T47D (cell line): ENCODE data around the gene RSPH1.

Experiments used
- DNase-seq, 2 experiments: peaks; one replicate each; pipeline versions ENCODE4 v3.0.0 to v3.0.0-alpha.2; 2011 to 2012; ENCODE audit warnings: low read depth in 1 of 2, low spot score in 1 of 2
- JUND ChIP-seq: IDR thresholded peaks from 2 replicates; pipeline ENCODE4 v1.6.1; 2012; ENCODE audit warnings: low read depth
- in situ Hi-C: cut with HindIII; loops from 2 replicates; pipeline ENCODE4 v1.10.0; 2016; ENCODE audit warnings: low sequenced_read_pairs, low pct_unique_long_range_greater_than_20kb

RSPH1 gene

DNA sequence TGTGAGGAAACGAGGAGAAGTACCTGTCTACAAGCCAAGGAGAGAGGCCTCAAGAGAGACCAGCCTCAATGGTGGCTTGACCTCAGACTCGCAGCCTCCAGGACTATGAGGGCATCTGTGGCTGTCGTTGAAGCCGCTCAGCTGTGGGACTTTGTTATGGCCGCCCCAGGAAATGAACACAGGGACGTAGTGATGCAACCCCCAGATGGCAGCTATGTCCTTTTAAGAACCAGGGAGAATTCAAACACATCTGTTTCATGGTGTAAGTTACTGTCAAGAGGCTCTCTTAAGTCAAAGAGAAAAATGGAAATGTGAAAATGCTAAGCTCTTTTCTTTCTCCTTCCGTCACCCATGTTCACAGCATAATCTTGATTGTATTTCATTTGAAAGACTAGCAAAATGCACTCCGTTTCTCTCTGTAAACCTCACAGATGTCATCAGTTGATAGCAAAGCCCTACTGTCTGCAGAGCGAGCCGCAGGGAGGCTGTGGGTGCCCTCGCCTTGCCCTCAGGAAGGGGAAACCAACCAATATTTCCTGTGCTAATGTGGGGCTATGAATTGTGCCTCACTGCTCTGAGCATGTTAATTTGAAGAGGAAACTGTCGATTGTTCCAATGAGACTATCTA is 71.0 kb downstream of the RSPH1 start:
- in situ Hi-C loops = no loop called here
- no peak for DNase-seq
- no peak for TF ChIP-seq JUND

DNA sequence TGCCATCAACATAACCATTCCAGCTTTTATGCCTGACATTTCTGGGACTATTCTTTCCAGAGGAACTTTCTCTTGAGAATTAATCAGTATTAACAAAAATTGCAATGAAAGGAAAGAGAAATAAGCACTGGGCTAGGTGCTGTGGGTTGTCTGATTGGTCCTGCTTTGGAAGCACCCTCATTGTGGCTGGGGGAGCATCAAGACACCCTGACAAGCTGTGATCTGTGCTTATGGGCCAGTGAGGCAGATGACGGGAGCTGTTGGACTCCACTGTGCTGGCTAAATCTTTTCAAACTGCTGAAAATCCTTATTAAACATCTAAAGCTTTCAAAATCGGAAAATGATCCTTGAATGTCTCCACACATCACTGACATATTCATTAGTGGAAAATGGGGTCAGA is 72.3 kb downstream of the RSPH1 start:
- DNase-seq = no peak
- no peak for TF ChIP-seq JUND
- in situ Hi-C loops = no loop called here

DNA sequence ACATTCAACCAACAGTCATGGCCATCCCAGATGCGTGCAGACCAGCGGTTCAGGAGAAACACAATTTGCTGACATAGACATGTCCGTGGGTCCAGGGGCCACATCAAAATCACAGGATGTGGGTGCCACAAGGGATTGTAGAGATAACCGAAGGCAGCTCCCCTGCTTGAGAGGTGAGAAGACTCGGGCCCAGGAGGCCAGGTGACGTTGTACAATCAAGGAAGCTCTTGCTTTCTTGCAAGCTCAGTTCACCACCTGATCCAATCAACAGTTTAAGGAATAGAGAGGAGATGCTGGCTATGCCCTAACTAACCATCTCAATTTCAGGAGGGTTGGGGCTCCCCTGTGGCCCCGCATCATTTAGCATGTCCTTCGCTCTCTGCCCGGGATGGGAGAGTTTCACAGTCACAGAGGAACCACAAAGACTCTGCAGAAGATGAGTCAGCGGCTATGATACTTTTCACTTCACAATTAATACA is 72.8 kb downstream of the RSPH1 start:
- in situ Hi-C loops = no loop called here
- no peak for TF ChIP-seq JUND
- DNase-seq = no peak
